Measurements from ENCODE around the gene ATP2B2.

Gene ATP2B2

GRCh38 chr3:10495614-10496013, 9.8 kb downstream of the ATP2B2 start:
- no peaks in the 10 kb centered on the region for H3K9me3 ChIP-seq (ENCODE audit: control insufficient read depth, insufficient read depth, low read depth, low read length)
- no peak overlapping the region for H3K4me3 ChIP-seq (ENCODE audit: low read depth, low read length)
- TF ChIP-seq YY1 (tag by site-specific recombination; IDR thresholded peaks at IDR 0.05), result no peak
- TF ChIP-seq SETDB1 (IDR thresholded peaks at IDR 0.05; ENCODE audit: insufficient read length, low read length), result no peak
- no peak for TF ChIP-seq ZNF654 (tag by site-specific recombination; IDR thresholded peaks at IDR 0.05; ENCODE audit: low read depth)
- no peak for TF ChIP-seq CTCF (tag by site-specific recombination; IDR thresholded peaks at IDR 0.05)
- H3K4me1 ChIP-seq (ENCODE audit: control insufficient read depth, insufficient read depth, low read length), result no peaks in the 10 kb centered on the region
- ChIA-PET POLR2A (no interaction called here), CTCF (interaction anchor here (0.6 to 1.0 kb wide), 2 partner anchors 10 to 243 kb away, joined by 4 to 7 read pairs; no protein-coding TSS in a partner anchor)
- H3K27ac ChIP-seq (ENCODE audit: extremely low read depth, low read depth, low read length), result no peak overlapping the region
- no peaks in the 10 kb centered on the region for H3K36me3 ChIP-seq (ENCODE audit: control insufficient read depth in 2 of 2, insufficient read depth in 1 of 2, low read length in 2 of 2)

GRCh38 chr3:10495003-10495402, 10.4 kb downstream of the ATP2B2 start:
- CTCF ChIA-PET, result interaction anchor here (0.7 kb wide), 1 partner anchor 62 kb away, joined by 3 read pairs; no protein-coding TSS in a partner anchor
- POLR2A ChIA-PET, result no interaction called here

More at GRCh38 chr3:10495003-10495402, 10.4 kb downstream of the ATP2B2 start:
- H3K27ac ChIP-seq (ENCODE audit: extremely low read depth, low read depth, low read length), result no peak overlapping the region
- H3K9me3 ChIP-seq (ENCODE audit: control insufficient read depth, insufficient read depth, low read depth, low read length), result no peaks in the 10 kb centered on the region
- no peak overlapping the region for H3K4me3 ChIP-seq (ENCODE audit: low read depth, low read length)
- no peaks in the 10 kb centered on the region for H3K4me1 ChIP-seq (ENCODE audit: control insufficient read depth, insufficient read depth, low read length)
- no peaks in the 10 kb centered on the region for H3K36me3 ChIP-seq (ENCODE audit: control insufficient read depth in 2 of 2, insufficient read depth in 1 of 2, low read length in 2 of 2)
- TF ChIP-seq KLF17 (tag by site-specific recombination; IDR thresholded peaks at IDR 0.05) (0 out of 2 replicates have a peak, but pooled peaks have one; percentile 29), BCL6B (tag by site-specific recombination; IDR thresholded peaks at IDR 0.05) (peak; percentile 67), GLIS1 (tag by site-specific recombination; IDR thresholded peaks at IDR 0.05) (peak; percentile 11; the same call in 1 of the 2 replicates), HOXD13 (CRISPR knock-in tag; IDR thresholded peaks at IDR 0.05; ENCODE audit: borderline replicate concordance) (no peak), ZNF629 (tag by site-specific recombination; IDR thresholded peaks at IDR 0.05) (peak; percentile 65), PATZ1 (tag by site-specific recombination; IDR thresholded peaks at IDR 0.05) (peak; percentile 50; the same call in 1 of the 2 replicates), SCRT2 (tag by site-specific recombination; IDR thresholded peaks at IDR 0.05) (peak; percentile 47; the same call in 1 of the 2 replicates), ZNF37A (tag by site-specific recombination; IDR thresholded peaks at IDR 0.05) (no peak), ZNF626 (tag by site-specific recombination; IDR thresholded peaks at IDR 0.05) (no peak), KLF9 (tag by site-specific recombination; IDR thresholded peaks at IDR 0.05; ENCODE audit: low read depth) (0 out of 2 replicates have a peak, but pooled peaks have one; percentile 28), ZNF10 (tag by site-specific recombination; IDR thresholded peaks at IDR 0.05) (0 out of 2 replicates have a peak, but pooled peaks have one; percentile 14), PRDM4 (tag by site-specific recombination; IDR thresholded peaks at IDR 0.05) (peak; percentile 93), ZNF600 (tag by site-specific recombination; IDR thresholded peaks at IDR 0.05) (no peak), REST (tag by site-specific recombination; IDR thresholded peaks at IDR 0.05) (peak; percentile 96)
